H1 (cell line): ENCODE results near the gene JMJD1C. TPM values are rescaled to one million over a fixed set of nuclear protein-coding genes. Genes with fewer than 3 reads are reported as not detected.

Source experiments
- CTCF ChIA-PET: fragments of 300-600 bp; sonication (Branson Sonifier 250); formaldehyde crosslinking; loops from one replicate; lab custom pipeline; 2021; ENCODE audit not compliant: partially characterized antibody; lab: Charles Lee
- POLR2A ChIA-PET: fragments of 300-600 bp; sonication (Branson Sonifier 250); formaldehyde crosslinking; loops from one replicate; lab custom pipeline; 2021; ENCODE audit warnings: inconsistent platforms; ENCODE audit not compliant: partially characterized antibody; lab: Charles Lee
- DNase-seq, 2 experiments: peaks; one replicate each; pipeline versions ENCODE4 v3.0.0 to v3.0.0-alpha.2; 2010 to 2022; ENCODE audit warnings: low spot score in 2 of 2, low read depth in 1 of 2, mixed read lengths in 1 of 2
- FAIRE-seq: peaks from 2 replicates; lab custom pipeline; 2011; peaks lifted over from hg19 to GRCh38; lab: Jason Lieb, UNC
- H2AFZ ChIP-seq: 2 replicates; pipeline ENCODE4 v1.8.1; 2012; ENCODE audit warnings: low read length, inconsistent platforms
- H2AK5ac ChIP-seq: 2 replicates; pipeline ENCODE4 v1.6.1; 2013; ENCODE audit warnings: low read depth, low read length
- H2BK120ac ChIP-seq: replicated peaks from 2 replicates; pipeline ENCODE3; 2013; ENCODE audit warnings: low read depth, low read length, inconsistent platforms
- H2BK12ac ChIP-seq: 2 replicates; pipeline ENCODE4 v1.6.1; 2013; ENCODE audit warnings: low read depth, low read length
- H2BK15ac ChIP-seq: 2 replicates; pipeline ENCODE4 v1.6.1; 2013; ENCODE audit warnings: low read length
- H2BK20ac ChIP-seq: 2 replicates; pipeline ENCODE4 v1.6.1; 2013; ENCODE audit warnings: low read length
- H2BK5ac ChIP-seq: 2 replicates; pipeline ENCODE4 v1.6.1; 2013; ENCODE audit warnings: low read depth, low read length
- H3K14ac ChIP-seq: 2 replicates; pipeline ENCODE4 v1.6.1; 2013; ENCODE audit warnings: inconsistent platforms; ENCODE audit not compliant: insufficient read length
- H3K18ac ChIP-seq: 2 replicates; pipeline ENCODE4 v1.6.1; 2013; ENCODE audit warnings: low read length; ENCODE audit errors: extremely low read depth
- H3K23ac ChIP-seq: 2 replicates; pipeline ENCODE4 v1.6.1; 2013; ENCODE audit warnings: inconsistent platforms; ENCODE audit not compliant: insufficient read length
- H3K23me2 ChIP-seq: 2 replicates; pipeline ENCODE4 v1.6.1; 2013; ENCODE audit warnings: low read depth, low read length
- H3K27ac ChIP-seq: 2 replicates; pipeline ENCODE4 v1.6.1; 2011; ENCODE audit warnings: low read depth, low read length, inconsistent platforms
- H3K27me3 ChIP-seq, 4 experiments: replicated peaks in 1 of 4; 1 replicate in 1 of 4; 2 replicates in 3 of 4; pipeline versions ENCODE4 v1.6.1 to v1.8.1; 2011 to 2013; ENCODE audit warnings: low read length in 3 of 4, mild to moderate bottlenecking in 3 of 4, inconsistent platforms in 2 of 4, mixed read lengths in 2 of 4, moderate library complexity in 1 of 4; ENCODE audit not compliant: control insufficient read depth in 3 of 4, insufficient read depth in 3 of 4; ENCODE audit errors: extremely low read depth in 1 of 4
- H3K36me3 ChIP-seq, 4 experiments: 2 replicates each; pipeline versions ENCODE4 v1.6.1 to v1.8.1; 2011 to 2013; ENCODE audit warnings: mild to moderate bottlenecking in 4 of 4, low read length in 3 of 4, moderate library complexity in 2 of 4, control low read depth in 1 of 4, inconsistent platforms in 1 of 4; ENCODE audit not compliant: insufficient read depth in 4 of 4, control insufficient read depth in 2 of 4
- H3K4ac ChIP-seq: replicated peaks from 2 replicates; pipeline ENCODE3; 2013; ENCODE audit warnings: low read length, low read depth, mixed read lengths, inconsistent platforms; ENCODE audit not compliant: insufficient read length
- H3K4me1 ChIP-seq, 4 experiments: replicated peaks in 1 of 4; 1 replicate in 1 of 4; 2 replicates in 3 of 4; pipeline versions ENCODE4 v1.6.1 to v1.8.1; 2011 to 2013; ENCODE audit warnings: low read length in 3 of 4, inconsistent platforms in 2 of 4, mixed read lengths in 1 of 4; ENCODE audit not compliant: insufficient read depth in 4 of 4, control insufficient read depth in 3 of 4
- H3K4me2 ChIP-seq, 2 experiments: 2 replicates each; pipeline versions ENCODE4 v1.6.1 to v1.8.1; 2011 to 2013; ENCODE audit warnings: low read depth in 2 of 2, low read length in 2 of 2, control low read depth in 1 of 2, inconsistent platforms in 1 of 2, mild to moderate bottlenecking in 1 of 2; ENCODE audit not compliant: insufficient read depth in 1 of 2
- H3K4me3 ChIP-seq, 4 experiments: fragments of 200-600, 300-600 bp in 1 of 4; sonication (generic), shearing (Covaris generic), sonication (Bioruptor Twin) in 1 of 4; 2 replicates each; pipeline versions ENCODE4 v1.5.1 to v1.8.1; 2011 to 2016; ENCODE audit warnings: low read length in 4 of 4, low read depth in 3 of 4, control low read depth in 2 of 4, inconsistent platforms in 2 of 4, mild to moderate bottlenecking in 2 of 4, mixed read lengths in 1 of 4, moderate library complexity in 1 of 4; ENCODE audit not compliant: insufficient read depth in 2 of 4; ENCODE audit errors: extremely low read depth in 1 of 4
- H3K56ac ChIP-seq: replicated peaks from 2 replicates; pipeline ENCODE3; 2013; ENCODE audit warnings: low read depth, mild to moderate bottlenecking, mixed read lengths, low read length, inconsistent platforms; ENCODE audit not compliant: insufficient read length
- H3K79me1 ChIP-seq: 2 replicates; pipeline ENCODE4 v1.6.1; 2013; ENCODE audit warnings: low read depth, low read length, control low read depth
- H3K79me2 ChIP-seq, 2 experiments: 2 replicates each; pipeline versions ENCODE4 v1.6.1 to v1.8.1; 2012 to 2013; ENCODE audit warnings: low read length in 2 of 2, mild to moderate bottlenecking in 2 of 2, inconsistent platforms in 1 of 2; ENCODE audit not compliant: insufficient read depth in 2 of 2, control insufficient read depth in 1 of 2
- H3K9ac ChIP-seq, 4 experiments: replicated peaks in 1 of 4; 1 replicate in 1 of 4; 2 replicates in 3 of 4; pipeline versions ENCODE4 v1.6.1 to v1.8.1; 2011 to 2013; ENCODE audit warnings: low read depth in 3 of 4, low read length in 3 of 4, control low read depth in 2 of 4, mild to moderate bottlenecking in 2 of 4, moderate library complexity in 2 of 4, inconsistent platforms in 1 of 4; ENCODE audit errors: extremely low read depth in 1 of 4
- H3K9me3 ChIP-seq, 2 experiments: 2 replicates each; pipeline versions ENCODE4 v1.6.1 to v1.8.1; 2012 to 2013; ENCODE audit warnings: mild to moderate bottlenecking in 2 of 2, moderate library complexity in 2 of 2, control low read depth in 1 of 2, inconsistent platforms in 1 of 2, low read depth in 1 of 2, low read length in 1 of 2, mixed read lengths in 1 of 2; ENCODE audit not compliant: insufficient read depth in 2 of 2
- H4K20me1 ChIP-seq, 2 experiments: replicated peaks in 1 of 2; 2 replicates each; pipeline versions ENCODE3 to v1.8.1; 2011 to 2013; ENCODE audit warnings: inconsistent platforms in 2 of 2, low read length in 2 of 2, mild to moderate bottlenecking in 1 of 2; ENCODE audit not compliant: insufficient read depth in 2 of 2, control insufficient read depth in 1 of 2
- H4K5ac ChIP-seq: 2 replicates; pipeline ENCODE4 v1.6.1; 2013; ENCODE audit warnings: low read length, low read depth, mixed read lengths, inconsistent platforms; ENCODE audit not compliant: insufficient read length
- H4K8ac ChIP-seq: 2 replicates; pipeline ENCODE4 v1.8.0; 2013; ENCODE audit warnings: mild to moderate bottlenecking, moderate library complexity, low read length, inconsistent platforms; ENCODE audit not compliant: insufficient read depth; ENCODE audit errors: extremely low read depth
- H4K91ac ChIP-seq: replicated peaks from 2 replicates; pipeline ENCODE3; 2013; ENCODE audit warnings: low read length, mixed read lengths, inconsistent platforms; ENCODE audit not compliant: insufficient read length
- HDAC2 ChIP-seq, 2 experiments: fragments of 300-600 bp in 1 of 2; sonication (generic) in 1 of 2; IDR thresholded peaks; 2 replicates each; pipeline ENCODE4 v1.6.1; 2011 to 2012; ENCODE audit warnings: low read depth in 2 of 2, low read length in 2 of 2, mild to moderate bottlenecking in 2 of 2, moderate library complexity in 2 of 2, borderline replicate concordance in 1 of 2, inconsistent platforms in 1 of 2
- JUN ChIP-seq: IDR thresholded peaks from 2 replicates; pipeline ENCODE4 v1.6.1; 2011; ENCODE audit warnings: low read depth, mild to moderate bottlenecking, improper control_type of control experiment, low read length
- TAF1 ChIP-seq: IDR thresholded peaks from 2 replicates; pipeline ENCODE4 v1.6.1; 2011; ENCODE audit warnings: mild to moderate bottlenecking, low read depth, low read length
- WGBS, 2 experiments: shearing (Covaris generic) in 1 of 2; methylation state at CpG; one replicate each; pipeline versions ENCODE4 v1.1.6 to v1.1.7; 2013 to 2015; ENCODE audit warnings: low lambda C conversion rate in 2 of 2, mixed read lengths in 2 of 2, inconsistent platforms in 1 of 2, low coverage in 1 of 2, missing lambda C conversion rate in 1 of 2; ENCODE audit not compliant: insufficient replicate concordance in 2 of 2, insufficient coverage in 1 of 2, insufficient read length in 1 of 2; ENCODE audit errors: extremely low coverage in 1 of 2, missing lambda C conversion rate in 1 of 2; 5-methylcytosine and 5-hydroxymethylcytosine counted together
- polyA plus RNA-seq, 7 experiments: library from polyadenylated mRNA; depleted of rRNA in 3 of 7; stranded (reverse) in 5 of 7; unstranded in 2 of 7; fragments of >200 nt in 5 of 7; fragments of 200-250 nt in 2 of 7; gene quantifications; 1 replicate in 5 of 7; 2 replicates in 1 of 7; 4 replicates in 1 of 7; pipeline versions ENCODE4 v1.2.1 to v1.2.3, GENCODE V29; 2011 to 2013; ENCODE audit warnings: missing spikeins in 2 of 7, mixed read lengths in 2 of 7
- total RNA-seq: library from RNA; stranded (reverse); fragmentation: NEBNext Ultra II Directional; extraction: Animal tissue kit (Norgen Biotek cat#: 25700); gene quantifications from 2 replicates; pipeline ENCODE4 v1.2.1, GENCODE V29; 2021
- TF ChIP-seq, protein P1 (sequence below), 3 experiments: IDR thresholded peaks; 1 replicate in 2 of 3; 2 replicates in 1 of 3; pipeline versions ENCODE4 v1.5.1 to v1.6.1; 2011; ENCODE audit warnings: low read length in 3 of 3, mild to moderate bottlenecking in 3 of 3, inconsistent platforms in 2 of 3, low read depth in 1 of 3, moderate library complexity in 1 of 3; ENCODE audit not compliant: insufficient read depth in 1 of 3; ENCODE audit errors: control extremely low read depth in 1 of 3

Gene JMJD1C
- total and polyA plus RNA-seq, 2 of the 8 experiments (the other 6 are each of a cell fraction or from before 2014, with no cell fraction given) = 54.5 to 210 TPM

DNA sequence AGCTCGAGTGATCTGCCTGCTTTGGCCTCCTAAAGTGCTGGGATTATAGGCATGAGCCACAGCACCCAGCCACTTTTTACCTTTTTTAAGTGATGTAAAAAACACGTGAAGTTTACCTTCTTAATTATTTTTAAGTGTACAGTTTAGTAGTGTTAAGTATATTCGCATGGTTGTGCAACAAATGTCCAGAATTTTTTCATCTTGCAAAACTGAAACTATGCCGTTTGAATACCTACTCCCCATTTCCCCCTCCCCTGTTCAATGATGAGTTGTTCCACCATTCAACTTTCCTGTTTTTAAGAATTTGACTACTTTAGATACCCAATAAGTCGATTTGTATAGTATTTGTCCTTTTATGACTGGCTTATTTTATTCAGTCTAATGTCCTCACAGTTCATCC, 321.8 kb downstream of the JMJD1C start:
- Histone ChIP-seq H3K56ac (no peak overlapping the region), H2AK5ac (no peak overlapping the region), H3K4me3 (no peak overlapping the region), H3K9me3 (no peaks in the 10 kb centered on the region)
- TF ChIP-seq JUN (no peak), TAF1 (no peak), HDAC2 (IDR thresholded peaks at IDR 0.05; ENCODE audit: borderline replicate concordance in 1 of 2, low read depth in 2 of 2, low read length in 2 of 2) (no peak)
- TF ChIP-seq, protein P1, sequence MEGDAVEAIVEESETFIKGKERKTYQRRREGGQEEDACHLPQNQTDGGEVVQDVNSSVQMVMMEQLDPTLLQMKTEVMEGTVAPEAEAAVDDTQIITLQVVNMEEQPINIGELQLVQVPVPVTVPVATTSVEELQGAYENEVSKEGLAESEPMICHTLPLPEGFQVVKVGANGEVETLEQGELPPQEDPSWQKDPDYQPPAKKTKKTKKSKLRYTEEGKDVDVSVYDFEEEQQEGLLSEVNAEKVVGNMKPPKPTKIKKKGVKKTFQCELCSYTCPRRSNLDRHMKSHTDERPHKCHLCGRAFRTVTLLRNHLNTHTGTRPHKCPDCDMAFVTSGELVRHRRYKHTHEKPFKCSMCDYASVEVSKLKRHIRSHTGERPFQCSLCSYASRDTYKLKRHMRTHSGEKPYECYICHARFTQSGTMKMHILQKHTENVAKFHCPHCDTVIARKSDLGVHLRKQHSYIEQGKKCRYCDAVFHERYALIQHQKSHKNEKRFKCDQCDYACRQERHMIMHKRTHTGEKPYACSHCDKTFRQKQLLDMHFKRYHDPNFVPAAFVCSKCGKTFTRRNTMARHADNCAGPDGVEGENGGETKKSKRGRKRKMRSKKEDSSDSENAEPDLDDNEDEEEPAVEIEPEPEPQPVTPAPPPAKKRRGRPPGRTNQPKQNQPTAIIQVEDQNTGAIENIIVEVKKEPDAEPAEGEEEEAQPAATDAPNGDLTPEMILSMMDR (IDR thresholded peaks at IDR 0.05; ENCODE audit: control extremely low read depth in 1 of 3, insufficient read depth in 1 of 3, low read depth in 1 of 3, low read length in 3 of 3) = no peak
- TF ChIP-seq, all 59 proteins: peak for 0
- FAIRE-seq (no peak), DNase-seq (no peak)
- Histone ChIP-seq H3K23ac (no peak overlapping the region), H2AFZ (no peak overlapping the region), H4K5ac (no peak overlapping the region), H3K4me2 (no peak overlapping the region), H2BK20ac (no peak overlapping the region), H3K79me1 (peaks cover 4% of the 10 kb centered on the region; the same call in 1 of the 2 replicates), H4K8ac (no peak overlapping the region), H4K91ac (no peak overlapping the region), H3K4ac (no peak overlapping the region), H2BK5ac (no peak overlapping the region), H3K79me2 (peaks cover 8 to 90% of the 10 kb centered on the region in 2 experiments), H3K14ac (no peak overlapping the region), H4K20me1 (peaks cover 2 to 6% of the 10 kb centered on the region in 2 experiments), H3K27me3 (no peaks in the 10 kb centered on the region), H3K18ac (no peak overlapping the region), H2BK15ac (no peak overlapping the region), H3K23me2 (no peaks in the 10 kb centered on the region), H3K36me3 (peaks cover 0 to 7% (median 0%) of the 10 kb centered on the region in 4 experiments; a peak in 1 of 8 replicates), H3K27ac (no peak overlapping the region), H3K9ac (no peak overlapping the region), H3K4me1 (no peaks in the 10 kb centered on the region; a peak in 1 of 7 replicates), H2BK120ac (no peak overlapping the region), H2BK12ac (no peak overlapping the region)
- ChIA-PET POLR2A (interaction anchor here (1.2 to 3.4 kb wide), 2 partner anchors 10 to 22 kb away, joined by 3 to 19 read pairs; partner anchors contain the start of gene NRBF2), CTCF (interaction anchor here (0.9 to 1.6 kb wide), 3 partner anchors 11 to 833 kb away, joined by 3 to 4 read pairs (median 3); partner anchors contain the start of gene NRBF2)
- 82% methylated on average over 5 of the region's 5 CpGs; no CpG with 5 or more reads in 1 of the 2 experiments for WGBS, 2 experiments
